LNCAP (cell line): Measurements from ENCODE around the gene GLMP.

Experiments
- TF ChIP-seq, protein P1 (sequence below): fragments of 450-650 bp; IDR thresholded peaks from 2 replicates; pipeline ENCODE4 v1.5.1; 2017; ENCODE audit warnings: mild to moderate bottlenecking

Gene GLMP

DNA sequence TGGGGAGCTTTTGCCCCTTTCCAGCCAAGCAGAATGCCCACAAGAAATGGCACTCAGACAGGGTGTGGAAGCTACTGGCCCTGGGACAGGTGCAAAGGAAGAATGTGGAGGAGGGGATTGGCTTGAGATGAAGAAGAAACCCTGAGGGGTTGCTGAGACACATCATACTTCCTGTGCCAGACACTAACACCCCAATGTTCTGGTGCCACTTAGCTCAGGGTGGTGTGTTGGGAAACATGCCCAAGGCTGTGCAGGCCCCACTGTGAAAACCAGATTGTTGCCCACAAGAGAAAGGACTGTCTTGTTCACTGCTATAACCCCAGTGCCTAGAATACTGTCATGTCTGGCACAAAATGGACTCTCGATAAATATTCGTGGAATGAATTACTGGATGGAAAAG lies 37.8 kb downstream of the GLMP start:
- TF ChIP-seq, protein P1, sequence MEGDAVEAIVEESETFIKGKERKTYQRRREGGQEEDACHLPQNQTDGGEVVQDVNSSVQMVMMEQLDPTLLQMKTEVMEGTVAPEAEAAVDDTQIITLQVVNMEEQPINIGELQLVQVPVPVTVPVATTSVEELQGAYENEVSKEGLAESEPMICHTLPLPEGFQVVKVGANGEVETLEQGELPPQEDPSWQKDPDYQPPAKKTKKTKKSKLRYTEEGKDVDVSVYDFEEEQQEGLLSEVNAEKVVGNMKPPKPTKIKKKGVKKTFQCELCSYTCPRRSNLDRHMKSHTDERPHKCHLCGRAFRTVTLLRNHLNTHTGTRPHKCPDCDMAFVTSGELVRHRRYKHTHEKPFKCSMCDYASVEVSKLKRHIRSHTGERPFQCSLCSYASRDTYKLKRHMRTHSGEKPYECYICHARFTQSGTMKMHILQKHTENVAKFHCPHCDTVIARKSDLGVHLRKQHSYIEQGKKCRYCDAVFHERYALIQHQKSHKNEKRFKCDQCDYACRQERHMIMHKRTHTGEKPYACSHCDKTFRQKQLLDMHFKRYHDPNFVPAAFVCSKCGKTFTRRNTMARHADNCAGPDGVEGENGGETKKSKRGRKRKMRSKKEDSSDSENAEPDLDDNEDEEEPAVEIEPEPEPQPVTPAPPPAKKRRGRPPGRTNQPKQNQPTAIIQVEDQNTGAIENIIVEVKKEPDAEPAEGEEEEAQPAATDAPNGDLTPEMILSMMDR: no peak

DNA sequence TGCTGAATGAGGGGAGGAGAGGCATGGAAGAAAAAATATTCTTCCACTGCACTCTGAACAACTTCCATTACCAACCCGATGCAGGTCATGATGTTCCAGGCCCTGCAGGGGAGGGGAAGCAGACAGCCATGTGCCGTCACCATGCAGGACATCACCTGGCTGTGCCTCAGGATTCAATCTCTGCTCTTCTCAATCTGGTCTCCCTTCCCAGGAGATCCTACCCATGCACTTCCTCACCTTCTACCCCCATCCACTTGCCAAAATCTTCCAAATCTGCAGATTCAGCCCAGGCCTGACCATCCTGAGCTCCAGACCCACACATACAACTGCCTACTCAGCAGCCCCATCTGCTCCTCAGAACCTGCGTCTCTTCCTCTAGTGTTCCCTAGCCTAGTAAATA lies 41.8 kb downstream of the GLMP start:
- TF ChIP-seq, protein P1: no peak

DNA sequence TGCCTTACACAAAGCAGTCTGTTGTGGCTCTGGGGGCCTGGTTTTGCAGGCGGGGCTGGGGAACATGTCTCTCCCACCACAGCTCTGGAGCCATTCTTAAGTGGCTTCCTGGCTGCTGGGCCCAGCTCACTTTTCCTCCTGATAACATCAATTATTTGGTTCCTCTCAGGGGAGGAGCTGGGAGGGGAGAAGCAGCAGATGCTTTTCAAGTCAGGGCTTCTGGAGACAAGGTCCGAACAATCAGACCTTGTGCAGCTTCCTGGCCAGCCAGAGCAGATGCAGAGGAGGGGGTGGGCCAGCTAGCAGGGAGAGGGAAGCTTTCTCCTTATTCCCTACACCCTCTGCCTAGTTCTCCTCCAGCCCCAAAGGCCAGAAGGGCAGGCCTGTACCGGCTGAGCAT lies 44.0 kb downstream of the GLMP start:
- TF ChIP-seq, protein P1: no peak

DNA sequence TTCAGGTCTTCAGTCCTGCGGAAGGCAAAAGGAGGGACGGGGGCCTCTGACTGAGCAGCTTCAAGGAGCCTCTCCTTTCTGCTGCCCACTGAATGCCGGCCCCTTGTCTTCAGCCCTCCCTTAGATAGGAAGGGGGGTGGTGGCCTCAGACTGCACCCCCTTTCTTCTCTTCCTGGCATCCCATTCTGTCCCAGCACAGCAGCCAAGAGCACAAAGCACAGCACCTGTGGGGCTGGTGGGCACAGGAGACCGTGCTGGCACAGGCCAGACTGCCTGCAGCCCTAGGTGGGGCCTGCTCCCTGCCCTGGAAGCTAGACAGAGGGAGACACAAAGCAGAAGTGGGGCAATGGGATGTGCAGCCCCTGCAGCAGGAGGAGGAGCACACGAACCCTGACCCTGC lies 45.9 kb downstream of the GLMP start:
- TF ChIP-seq, protein P1: no peak

DNA sequence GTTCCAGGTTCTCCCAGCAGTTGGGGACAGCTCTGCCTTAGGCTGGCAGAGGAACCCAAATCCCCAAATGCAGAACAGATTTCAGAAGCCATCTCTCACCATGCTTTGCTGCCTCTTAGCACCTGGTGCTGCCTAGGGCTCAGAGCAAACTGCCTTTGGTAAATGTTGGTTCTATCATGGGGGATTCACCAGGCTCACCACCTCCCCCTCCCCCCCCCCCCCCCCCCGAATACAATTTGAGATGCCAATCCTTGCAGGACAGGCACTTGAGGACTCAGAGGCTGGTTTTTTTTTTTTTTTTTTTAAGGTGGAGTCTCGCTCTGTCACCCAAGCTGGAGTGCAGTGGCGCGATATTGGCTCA lies 47.2 kb downstream of the GLMP start:
- TF ChIP-seq, protein P1: no peak

DNA sequence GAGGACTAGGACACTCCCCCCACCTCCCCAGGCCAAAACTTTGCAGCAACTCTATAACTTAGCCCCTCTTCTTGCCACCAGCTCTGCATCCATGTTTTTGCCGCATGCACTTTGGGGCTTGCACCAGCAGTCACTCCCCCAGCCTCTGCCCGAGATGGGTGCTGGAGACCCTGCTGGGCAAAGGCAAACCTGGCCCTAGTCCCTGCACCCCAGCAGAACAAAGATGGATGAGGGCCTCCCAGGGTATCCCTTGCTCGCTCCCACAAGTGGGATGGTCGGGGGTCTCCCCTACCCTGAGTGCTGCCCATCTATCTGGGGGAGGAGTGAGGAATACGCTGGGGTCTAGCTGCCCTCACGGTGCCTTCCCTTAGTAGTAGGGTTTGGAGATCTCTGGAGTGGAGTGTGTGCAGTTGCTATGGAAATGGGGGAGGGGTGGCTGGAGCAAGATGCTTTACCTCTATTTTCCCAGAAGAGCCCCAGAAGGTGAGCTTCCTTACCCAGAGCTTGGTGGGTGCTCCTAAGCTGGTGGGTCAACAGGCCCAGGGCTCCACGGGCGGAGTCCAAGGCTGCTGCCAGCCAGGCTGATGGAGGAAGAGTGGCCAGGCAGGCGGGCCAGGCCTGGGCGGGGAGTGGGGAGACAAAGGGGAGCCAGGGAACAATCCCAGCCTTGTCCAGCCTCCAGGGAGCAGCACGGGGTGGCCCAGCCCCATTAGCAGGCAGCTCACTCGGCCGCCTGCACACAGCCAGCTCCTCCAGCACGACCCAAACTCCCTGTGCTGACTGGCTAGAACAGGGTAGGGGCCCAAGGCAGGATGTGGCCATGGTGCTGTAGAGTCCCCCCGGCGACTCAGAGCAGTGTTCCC lies 47.8 kb downstream of the GLMP start, which contains the start of gene PAQR6:
PAQR6 (minus strand) TSS at position 597 of the 863 bp plus-strand sequence. CDS start 1,325 bp downstream, outside the sequence.
- TF ChIP-seq, protein P1: no peak

DNA sequence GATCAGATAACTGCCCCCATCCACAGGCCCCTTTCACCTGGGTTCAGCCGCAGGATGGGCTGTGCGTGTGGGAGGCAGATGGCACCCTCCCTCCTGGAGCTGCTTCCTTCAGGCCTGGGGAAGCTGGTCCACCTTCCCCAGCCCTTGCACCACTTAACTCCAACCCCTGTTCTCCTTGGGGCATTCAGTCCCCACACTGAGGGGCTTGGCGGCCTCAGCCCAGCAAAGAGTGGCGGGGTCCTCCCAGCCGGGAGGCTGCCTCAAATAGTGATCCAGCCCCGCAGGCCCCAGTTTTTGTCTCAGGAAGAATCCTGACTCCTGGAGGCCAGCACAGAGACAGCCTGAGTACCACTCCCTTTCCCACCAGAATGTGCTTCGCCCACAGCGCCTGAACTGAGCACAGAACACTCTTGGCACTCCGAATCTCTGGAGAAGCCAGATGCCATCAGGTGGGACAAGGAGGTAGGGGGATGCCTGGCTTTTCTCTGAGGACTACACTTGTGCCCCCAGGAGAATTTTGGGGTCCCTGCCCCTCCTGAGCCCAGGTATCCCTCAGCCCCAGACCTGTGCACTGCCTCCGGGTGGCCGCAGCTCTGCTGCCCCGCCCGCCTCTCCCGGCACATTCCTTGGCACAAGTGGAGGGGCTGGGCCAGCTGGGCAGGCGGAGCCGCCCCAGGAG lies 48.6 kb downstream of the GLMP start:
- TF ChIP-seq, protein P1: no peak
